Left ventricle myocardium inferior (tissue), 1 donor: ENCODE measurements around the gene CFAP298. TPM values are rescaled to one million over a fixed set of nuclear protein-coding genes. Genes with fewer than 3 reads are reported as not detected.

Experiments
- DNase-seq: peaks from one replicate; pipeline ENCODE4 v3.0.0-alpha.2; 2020
- H3K27ac ChIP-seq: fragments of 200-600 bp; replicated peaks from 2 replicates; pipeline ENCODE4 v1.8.0; 2021
- H3K27me3 ChIP-seq: fragments of 200-600 bp; 2 replicates; pipeline ENCODE4 v1.8.0; 2021; ENCODE audit warnings: low read depth
- H3K36me3 ChIP-seq: fragments of 200-600 bp; 2 replicates; pipeline ENCODE4 v1.8.0; 2021
- H3K4me1 ChIP-seq: fragments of 200-600 bp; 2 replicates; pipeline ENCODE4 v1.8.0; 2021
- H3K4me3 ChIP-seq: fragments of 200-600 bp; 2 replicates; pipeline ENCODE4 v1.8.0; 2021; ENCODE audit warnings: mild to moderate bottlenecking, moderate library complexity
- H3K9me3 ChIP-seq: fragments of 200-600 bp; replicated peaks from 2 replicates; pipeline ENCODE4 v1.8.0; 2021
- CTCF ChIP-seq: fragments of 200-600 bp; IDR thresholded peaks from 2 replicates; pipeline ENCODE4 v1.8.0; 2021; ENCODE audit warnings: antibody characterized with exemption, mild to moderate bottlenecking, borderline replicate concordance
- intact Hi-C: fragments of 100-400 bp; cut with micrococcal nuclease; formaldehyde crosslinking; loops from one replicate; pipeline ENCODE4 v1.11.0; 2022
- total RNA-seq: library from RNA; stranded (reverse); fragmentation: NEBNext Ultra II Directional; extraction: Animal tissue kit (Norgen Biotek cat#: 25700); gene quantifications from one replicate; pipeline ENCODE4 v1.2.1, GENCODE V29; 2021
- donor health status: DM: no; HTN: yes; CAD: no; lungs with severe emphysema.

CFAP298 gene
- total RNA-seq, 1 donor from 2014 or later = 20.2 TPM

- no peak overlapping the region for H3K27ac ChIP-seq
- intact Hi-C loops = no loop called here
Measured at GRCh38 chr21:32595431-32595830, 16.7 kb downstream of the CFAP298 start.

GRCh38 chr21:32593690-32594089 lies 18.5 kb downstream of the CFAP298 start:
- no peak for DNase-seq
- no peak overlapping the region for H3K4me3 ChIP-seq
- no peaks in the 10 kb centered on the region for H3K36me3 ChIP-seq
- H3K27me3 ChIP-seq = no peaks in the 10 kb centered on the region
- no peaks in the 10 kb centered on the region for H3K9me3 ChIP-seq
- intact Hi-C loops = no loop called here
- no peaks in the 10 kb centered on the region for H3K4me1 ChIP-seq
- TF ChIP-seq CTCF = no peak
- H3K27ac ChIP-seq = no peak overlapping the region

More at GRCh38 chr21:32595431-32595830, 16.7 kb downstream of the CFAP298 start:
- Histone ChIP-seq H3K4me3 (no peak overlapping the region), H3K4me1 (no peaks in the 10 kb centered on the region), H3K9me3 (no peaks in the 10 kb centered on the region), H3K27me3 (no peaks in the 10 kb centered on the region), H3K36me3 (peaks cover 4% of the 10 kb centered on the region)
- TF ChIP-seq CTCF = no peak
- no peak for DNase-seq

- H3K36me3 ChIP-seq = no peaks in the 10 kb centered on the region
- DNase-seq = no peak
- no peaks in the 10 kb centered on the region for H3K9me3 ChIP-seq
- intact Hi-C loops = no loop called here
- no peaks in the 10 kb centered on the region for H3K27me3 ChIP-seq
- H3K4me3 ChIP-seq = no peak overlapping the region
- H3K27ac ChIP-seq = no peak overlapping the region
- TF ChIP-seq CTCF = no peak
- no peaks in the 10 kb centered on the region for H3K4me1 ChIP-seq
Measured at GRCh38 chr21:32592929-32593502, 19.2 kb downstream of the CFAP298 start.

GRCh38 chr21:32590130-32590529 lies 22.0 kb downstream of the CFAP298 start:
- Histone ChIP-seq H3K27ac (no peak overlapping the region), H3K27me3 (no peaks in the 10 kb centered on the region), H3K4me1 (no peaks in the 10 kb centered on the region), H3K9me3 (no peaks in the 10 kb centered on the region), H3K36me3 (peaks cover 9% of the 10 kb centered on the region), H3K4me3 (no peak overlapping the region)
- intact Hi-C loops = no loop called here
- no peak for DNase-seq
- no peak for TF ChIP-seq CTCF

GRCh38 chr21:32587651-32588050 lies 24.5 kb downstream of the CFAP298 start:
- no peak overlapping the region for H3K27ac ChIP-seq
- H3K4me3 ChIP-seq = no peak overlapping the region
- no peaks in the 10 kb centered on the region for H3K27me3 ChIP-seq
- no peak for DNase-seq
- TF ChIP-seq CTCF = no peak
- H3K9me3 ChIP-seq = no peaks in the 10 kb centered on the region
- H3K36me3 ChIP-seq = peaks cover 9% of the 10 kb centered on the region
- H3K4me1 ChIP-seq = no peaks in the 10 kb centered on the region
- intact Hi-C loops = no loop called here
